ENCODE measurements around the gene MSRB1. TPM values are rescaled to one million over a fixed set of nuclear protein-coding genes. Genes with fewer than 3 reads are reported as not detected.

Gene MSRB1
- total and polyA plus RNA-seq, 9 of the 15 experiments (the other 6 are each of a cell fraction or from before 2014, with no cell fraction given) = 5.4 to 33.7 (median 25.7) TPM

DNA sequence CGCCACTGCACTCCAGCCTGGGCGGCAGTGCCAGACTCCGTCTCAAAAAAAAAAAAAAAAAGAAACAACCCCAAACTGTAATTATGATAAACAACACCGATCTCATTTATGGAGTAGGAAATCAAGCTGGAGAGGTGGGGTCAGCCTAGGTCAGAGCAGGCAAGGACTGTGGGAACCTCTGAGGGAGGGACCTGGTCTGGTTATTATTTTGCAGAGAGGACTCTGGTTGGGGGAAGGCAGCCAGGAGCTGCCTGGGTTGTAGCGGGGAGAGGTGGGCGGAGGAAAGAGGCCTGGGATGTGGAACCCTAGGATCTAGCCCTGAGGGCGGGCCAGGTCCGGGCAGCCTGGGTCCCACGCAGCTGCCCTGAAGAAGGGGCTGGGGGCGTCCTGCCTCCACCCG lies 13.9 kb downstream of the MSRB1 start:
- POLR2A ChIA-PET = interaction anchor here (0.6 to 1.4 kb wide), 4 partner anchors 57 to 146 kb away, joined by 3 to 5 read pairs (median 4); partner anchors contain the start of genes MEIOB, NUBP2 and SPSB3
- FAIRE-seq = peak; percentile 81

More for the DNA sequence above, 13.9 kb downstream of the MSRB1 start:
- DNase-seq (ENCODE audit: extremely low read depth in 1 of 4, low spot score in 3 of 4) (peak; percentile 61 to 63 (median 62)), ATAC-seq (peak; percentile 68)
- in situ Hi-C loops (cut with MboI) (no loop called here), intact Hi-C loops (cut with micrococcal nuclease) (loop anchor here (2.0 kb wide), 1 partner anchor 64 kb away; no protein-coding TSS in a partner anchor)
- Histone ChIP-seq H3K4me3 (peak overlapping the region; percentile 44), H3K4me2 (ENCODE audit: insufficient read depth, low read length) (peak overlapping the region; percentile 59), H3K36me3 (ENCODE audit: control insufficient read depth, insufficient read depth, low read length) (no peaks in the 10 kb centered on the region), H2AFZ (ENCODE audit: low read depth, low read length) (peak overlapping the region; percentile 95), H3K4me1 (replicated peaks in 1 of 2; ENCODE audit: control insufficient read depth in 2 of 2, insufficient read depth in 2 of 2, low read length in 2 of 2) (peaks cover 4 to 44% of the 10 kb centered on the region in 2 experiments; a peak in 3 of 5 replicates), H3K79me2 (ENCODE audit: control insufficient read depth, insufficient read depth, low read length) (no peaks in the 10 kb centered on the region), H3K27me3 (ENCODE audit: control insufficient read depth in 2 of 2, insufficient read depth in 2 of 2, low read length in 2 of 2) (no peaks in the 10 kb centered on the region), H3K9ac (ENCODE audit: insufficient read depth in 1 of 2, low read depth in 2 of 2, low read length in 2 of 2) (peak overlapping the region; percentile 61 to 93; a peak in 3 of 4 replicates), H3K27ac (ENCODE audit: extremely low read depth, low read depth, low read length) (peak overlapping the region; percentile 66; the same call in 2 of the 3 replicates), H3K9me3 (replicated peaks; ENCODE audit: control insufficient read depth, insufficient read depth, low read depth, low read length) (no peaks in the 10 kb centered on the region), H3K9me1 (ENCODE audit: control insufficient read depth, insufficient read depth, low read length) (no peaks in the 10 kb centered on the region), H4K20me1 (replicated peaks; ENCODE audit: control insufficient read depth, insufficient read depth, low read length) (no peaks in the 10 kb centered on the region)
- BruUV-seq (replicated peaks) = no TSS peak
- CTCF ChIA-PET (ENCODE audit: low intra/inter-chr PET ratio) = interaction anchor here (0.6 to 3.4 kb wide), 4 partner anchors 63 to 116 kb away, joined by 3 to 51 read pairs (median 18); no protein-coding TSS in a partner anchor
- WGBS (ENCODE audit: insufficient coverage, low coverage, missing lambda C conversion rate) = 50% methylated on average over 1 of the region's 11 CpGs
- TF ChIP-seq, protein P1, sequence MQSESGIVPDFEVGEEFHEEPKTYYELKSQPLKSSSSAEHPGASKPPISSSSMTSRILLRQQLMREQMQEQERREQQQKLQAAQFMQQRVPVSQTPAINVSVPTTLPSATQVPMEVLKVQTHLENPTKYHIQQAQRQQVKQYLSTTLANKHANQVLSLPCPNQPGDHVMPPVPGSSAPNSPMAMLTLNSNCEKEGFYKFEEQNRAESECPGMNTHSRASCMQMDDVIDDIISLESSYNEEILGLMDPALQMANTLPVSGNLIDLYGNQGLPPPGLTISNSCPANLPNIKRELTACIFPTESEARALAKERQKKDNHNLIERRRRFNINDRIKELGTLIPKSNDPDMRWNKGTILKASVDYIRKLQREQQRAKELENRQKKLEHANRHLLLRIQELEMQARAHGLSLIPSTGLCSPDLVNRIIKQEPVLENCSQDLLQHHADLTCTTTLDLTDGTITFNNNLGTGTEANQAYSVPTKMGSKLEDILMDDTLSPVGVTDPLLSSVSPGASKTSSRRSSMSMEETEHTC (IDR thresholded peaks at IDR 0.05) = no peak
- TF ChIP-seq EGR1 (conservative IDR thresholded peaks at IDR 0.05) (peak; percentile 77), ZNF384 (IDR thresholded peaks at IDR 0.05; ENCODE audit: low read depth, low read length) (peak; percentile 43; the same call in 1 of the 2 replicates), MBD2 (IDR thresholded peaks at IDR 0.05; ENCODE audit: borderline replicate concordance, low read depth) (0 out of 2 replicates have a peak, but pooled peaks have one; percentile 9)
- TF ChIP-seq, protein P2, sequence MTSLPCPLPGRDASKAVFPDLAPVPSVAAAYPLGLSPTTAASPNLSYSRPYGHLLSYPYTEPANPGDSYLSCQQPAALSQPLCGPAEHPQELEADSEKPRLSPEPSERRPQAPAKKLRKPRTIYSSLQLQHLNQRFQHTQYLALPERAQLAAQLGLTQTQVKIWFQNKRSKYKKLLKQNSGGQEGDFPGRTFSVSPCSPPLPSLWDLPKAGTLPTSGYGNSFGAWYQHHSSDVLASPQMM (CRISPR knock-in tag; IDR thresholded peaks at IDR 0.05) = no peak
